Osteocyte (in vitro differentiated cells): ENCODE measurements around the gene TMOD1. TPM values are rescaled to one million over a fixed set of nuclear protein-coding genes. Genes with fewer than 3 reads are reported as not detected.
A peak's percentile ranks its signal among the peaks of the same experiment; 100 is the strongest.

ENCODE experiments used
- DNase-seq: peaks from one replicate; pipeline ENCODE4 v3.0.0; 2021; ENCODE audit warnings: mixed read lengths; ENCODE audit not compliant: unreplicated experiment; ENCODE audit errors: extremely low spot score
- H3K27ac Mint-ChIP-seq: one replicate; pipeline ENCODE4 v1.8.0; 2021; ENCODE audit warnings: mild to moderate bottlenecking, mixed read lengths; ENCODE audit not compliant: unreplicated experiment
- H3K27me3 Mint-ChIP-seq: one replicate; pipeline ENCODE4 v1.8.0; 2021; ENCODE audit warnings: mixed read lengths; ENCODE audit not compliant: unreplicated experiment
- H3K36me3 Mint-ChIP-seq: one replicate; pipeline ENCODE4 v1.8.0; 2021; ENCODE audit warnings: mixed read lengths; ENCODE audit not compliant: unreplicated experiment
- H3K4me1 Mint-ChIP-seq: one replicate; pipeline ENCODE4 v1.8.0; 2021; ENCODE audit warnings: mixed read lengths; ENCODE audit not compliant: unreplicated experiment
- H3K4me3 Mint-ChIP-seq: one replicate; pipeline ENCODE4 v1.8.0; 2021; ENCODE audit warnings: mild to moderate bottlenecking, moderate library complexity, mixed read lengths; ENCODE audit not compliant: unreplicated experiment
- H3K9me3 Mint-ChIP-seq: one replicate; pipeline ENCODE4 v1.8.0; 2021; ENCODE audit warnings: mixed read lengths; ENCODE audit not compliant: unreplicated experiment
- CTCF ChIP-seq: fragments of 200-600 bp; sonication (generic); IDR thresholded peaks from 2 replicates; pipeline ENCODE4 v1.5.0; 2021; ENCODE audit warnings: antibody characterized with exemption, mild to moderate bottlenecking, moderate library complexity
- total RNA-seq: library from RNA; stranded (reverse); gene quantifications from 2 replicates; pipeline ENCODE4 v1.2.1, GENCODE V29; 2021

Gene TMOD1
- total RNA-seq, 1 donor from 2014 or later, result not detected

- Mint-ChIP-seq H3K4me3 (no peak overlapping the region), H3K27me3 (no peaks in the 10 kb centered on the region), H3K9me3 (no peaks in the 10 kb centered on the region), H3K36me3 (peaks cover 14% of the 10 kb centered on the region), H3K4me1 (peaks cover 28% of the 10 kb centered on the region), H3K27ac (peak overlapping the region; percentile 14)
- no peak for DNase-seq
- no peak for TF ChIP-seq CTCF
These were observed 138.9 kb downstream of the TMOD1 start for GRCh38 chr9:97640325-97640724.

GRCh38 chr9:97645720-97646119 is 144.3 kb downstream of the TMOD1 start:
- Mint-ChIP-seq H3K4me3 (no peak overlapping the region), H3K9me3 (no peaks in the 10 kb centered on the region), H3K4me1 (no peaks in the 10 kb centered on the region), H3K27ac (no peak overlapping the region), H3K36me3 (peaks cover 26% of the 10 kb centered on the region), H3K27me3 (no peaks in the 10 kb centered on the region)
- no peak for TF ChIP-seq CTCF
- no peak for DNase-seq

- H3K27ac Mint-ChIP-seq, result no peak overlapping the region
- H3K9me3 Mint-ChIP-seq, result no peaks in the 10 kb centered on the region
- peaks cover 26% of the 10 kb centered on the region for H3K36me3 Mint-ChIP-seq
- DNase-seq, result no peak
- TF ChIP-seq CTCF, result no peak
- H3K4me3 Mint-ChIP-seq, result no peak overlapping the region
- H3K4me1 Mint-ChIP-seq, result no peaks in the 10 kb centered on the region
- no peaks in the 10 kb centered on the region for H3K27me3 Mint-ChIP-seq
These were observed 146.5 kb downstream of the TMOD1 start for GRCh38 chr9:97647996-97648395.

Other genes starting within 250 kb of the TMOD1 start
- 10.7 and 14.5 TPM in 2 replicates for gene CCDC180, start 194.0 kb upstream of the TMOD1 start, total RNA-seq
- gene TDRD7, start 89.6 kb upstream of the TMOD1 start, total RNA-seq, result 8.6 and 11.0 TPM in 2 replicates
- gene TSTD2, start 131.7 kb downstream of the TMOD1 start, total RNA-seq, result 23.3 and 28.4 TPM in 2 replicates
- gene NCBP1, start 132.2 kb downstream of the TMOD1 start, total RNA-seq, result 34.9 and 42.2 TPM in 2 replicates
- 10.1 and 10.6 TPM in 2 replicates for gene XPA, start 195.7 kb downstream of the TMOD1 start, total RNA-seq